PFSK-1 (cell line): ENCODE results near the gene MED12.

ENCODE experiments used
- FOXP2 ChIP-seq: optimal IDR thresholded peaks from 2 replicates; pipeline ENCODE3; 2011; ENCODE audit warnings: borderline replicate concordance, control low read depth, inconsistent platforms; ENCODE audit not compliant: insufficient read depth; ENCODE audit errors: extremely low read length, extremely low read depth
- POLR2AphosphoS5 ChIP-seq: IDR thresholded peaks from 2 replicates; pipeline ENCODE4 v1.6.1; 2012; ENCODE audit warnings: low read depth, mild to moderate bottlenecking, control low read depth, low read length, moderate library complexity
- REST ChIP-seq, 2 experiments: IDR thresholded peaks; 2 replicates each; pipeline versions ENCODE4 v1.6.1 to v1.8.0; 2011 to 2012; ENCODE audit warnings: low read depth in 2 of 2, low read length in 2 of 2, control low read depth in 1 of 2, inconsistent platforms in 1 of 2, mild to moderate bottlenecking in 1 of 2, moderate library complexity in 1 of 2; ENCODE audit not compliant: insufficient read depth in 1 of 2
- SIN3A ChIP-seq: IDR thresholded peaks from 2 replicates; pipeline ENCODE4 v1.6.1; 2012; ENCODE audit warnings: mild to moderate bottlenecking, low read length, moderate library complexity, borderline replicate concordance; ENCODE audit not compliant: insufficient read depth
- TAF1 ChIP-seq: IDR thresholded peaks from 2 replicates; pipeline ENCODE4 v1.6.1; 2012; ENCODE audit warnings: low read length, control low read depth, borderline replicate concordance; ENCODE audit not compliant: insufficient read depth

Gene MED12

DNA sequence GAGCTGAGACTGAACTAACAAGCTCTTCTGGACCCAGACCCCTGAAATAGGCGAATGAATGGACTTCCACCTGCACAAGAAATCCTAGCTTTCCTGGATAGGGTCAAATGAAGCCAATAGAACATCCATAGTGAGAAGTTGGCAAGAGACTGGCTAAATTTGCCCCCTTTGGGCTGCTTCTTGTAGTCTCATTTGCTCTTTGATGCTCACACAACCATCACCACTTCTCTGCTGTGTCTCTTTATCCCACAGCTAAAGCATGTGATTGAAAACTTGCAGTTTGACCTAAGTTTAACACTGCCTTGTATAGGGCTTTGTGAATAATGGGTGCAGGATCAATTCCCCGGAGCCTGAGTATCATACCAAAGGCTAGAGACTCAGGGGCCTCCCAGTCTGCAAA, 64.5 kb downstream of the MED12 start:
- no peak for TF ChIP-seq FOXP2
- TF ChIP-seq TAF1, result no peak

DNA sequence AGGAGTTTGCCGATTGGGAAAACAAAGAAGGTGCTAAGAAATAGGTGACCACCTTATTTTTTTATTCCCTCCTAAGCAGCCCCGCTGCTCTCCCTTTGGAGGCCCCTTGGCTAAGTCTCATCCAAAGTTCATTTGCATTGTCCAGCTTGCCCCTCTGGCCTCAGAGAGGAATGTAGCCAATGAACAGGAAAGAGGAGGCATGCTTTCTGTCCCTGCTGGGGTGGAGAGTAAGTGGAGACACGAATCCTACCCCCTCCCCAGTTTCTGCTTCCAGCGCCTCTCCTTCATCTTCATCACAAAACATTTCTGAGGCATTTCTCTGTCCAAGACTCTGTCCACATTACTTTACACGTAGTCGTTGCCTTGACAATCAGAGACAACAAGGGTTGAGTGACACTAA, 64.9 kb downstream of the MED12 start:
- TF ChIP-seq TAF1 (no peak), REST (IDR thresholded peaks at IDR 0.05; ENCODE audit: insufficient read depth in 1 of 2, low read depth in 2 of 2, low read length in 2 of 2) (no peak), FOXP2 (no peak), SIN3A (no peak), POLR2AphosphoS5 (no peak)

- TF ChIP-seq FOXP2 (no peak), POLR2AphosphoS5 (no peak), TAF1 (no peak), SIN3A (no peak), REST (IDR thresholded peaks at IDR 0.05; ENCODE audit: insufficient read depth in 1 of 2, low read depth in 2 of 2, low read length in 2 of 2) (no peak)
Observed at GRCh38 chrX:71184092-71184491, 65.7 kb downstream of the MED12 start.

DNA sequence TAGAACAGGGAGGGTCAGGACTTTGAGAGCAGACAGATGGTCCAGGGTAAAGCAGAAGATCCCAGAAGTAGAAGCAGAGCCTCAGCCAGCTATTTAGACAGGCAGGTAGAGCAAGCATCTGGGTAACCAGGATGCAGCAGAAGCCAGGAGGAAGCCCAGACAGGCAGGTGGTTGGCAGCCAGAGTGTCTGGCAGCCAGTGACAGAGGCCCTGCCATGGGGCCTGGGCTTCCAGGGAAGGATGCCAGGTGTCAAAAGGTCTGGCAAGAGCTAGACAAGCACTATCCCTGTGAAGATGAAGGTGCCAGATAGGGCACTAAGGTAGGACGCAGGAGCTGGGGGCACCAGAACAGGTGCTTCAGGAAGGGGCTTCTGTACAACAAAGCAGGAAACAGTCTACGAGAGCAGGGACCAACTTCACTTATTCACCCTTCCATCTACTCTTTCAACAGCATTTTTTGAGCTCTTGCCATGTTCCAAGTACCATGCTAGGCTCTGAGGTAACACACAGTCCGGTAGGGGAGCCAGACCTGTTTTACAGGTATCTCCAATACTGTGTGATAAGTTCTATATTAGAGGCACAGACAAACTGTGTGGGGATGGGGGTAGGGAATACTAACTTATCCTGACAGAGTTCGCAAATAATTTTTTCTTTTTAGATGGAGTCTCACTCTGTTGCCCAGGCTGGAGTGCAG, 66.6 kb downstream of the MED12 start:
- TF ChIP-seq POLR2AphosphoS5 (no peak), FOXP2 (no peak), REST (IDR thresholded peaks at IDR 0.05; ENCODE audit: insufficient read depth in 1 of 2, low read depth in 2 of 2, low read length in 2 of 2) (no peak), SIN3A (no peak), TAF1 (no peak)

DNA sequence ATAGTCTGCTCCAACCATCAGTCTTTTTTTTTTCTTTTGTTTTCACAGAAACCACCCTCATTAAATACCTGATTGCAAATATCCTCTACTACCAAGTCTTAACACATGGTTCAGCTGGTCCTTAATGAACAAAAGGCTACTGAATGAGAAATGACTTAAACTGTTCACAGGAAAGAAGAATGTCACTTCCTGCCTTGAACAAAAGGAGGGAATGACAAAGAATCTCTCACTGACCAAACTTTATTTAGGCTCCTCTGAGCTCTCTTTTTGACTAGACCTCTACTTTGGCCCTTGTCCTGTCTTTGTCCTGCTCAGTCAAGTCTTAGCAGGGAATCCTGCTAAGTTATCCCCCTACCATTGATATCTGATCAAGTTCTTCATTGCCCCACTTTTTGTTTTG, 72.9 kb downstream of the MED12 start:
- TF ChIP-seq REST (IDR thresholded peaks at IDR 0.05; ENCODE audit: insufficient read depth in 1 of 2, low read depth in 2 of 2, low read length in 2 of 2), result no peak
- no peak for TF ChIP-seq FOXP2
- no peak for TF ChIP-seq SIN3A
- no peak for TF ChIP-seq POLR2AphosphoS5
- TF ChIP-seq TAF1, result no peak
